HG03095 (cell line): ENCODE measurements around the gene BTBD16.

Experiments
- ATAC-seq: cut with Tn5 transposase; IDR thresholded peaks from one replicate; pipeline ENCODE4 v1.9.1; 2021; ENCODE audit warnings: moderate library complexity; ENCODE audit not compliant: unreplicated experiment

Gene BTBD16

DNA sequence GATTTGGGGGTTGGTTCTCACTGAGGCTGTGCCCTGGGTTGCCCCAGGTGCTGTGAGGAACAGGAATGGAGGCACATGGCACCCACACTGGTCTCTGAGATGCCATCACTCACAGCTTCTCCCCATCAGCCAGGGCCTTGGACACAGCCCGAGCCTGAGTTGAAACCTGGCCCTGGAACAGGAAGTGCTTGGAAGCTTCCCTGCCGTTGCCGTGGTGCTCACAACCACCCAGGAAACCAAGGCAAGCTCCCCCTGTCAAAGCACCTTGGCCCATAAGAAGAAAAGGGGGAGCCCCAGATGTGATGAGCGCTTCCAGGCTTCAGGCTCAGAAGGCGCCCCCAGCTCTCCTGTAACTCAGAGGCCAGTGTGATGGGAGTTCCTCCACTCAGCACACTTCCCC, at the start of gene BTBD16:
Gene BTBD16, plus strand, starts transcription at position 221 of the 400 bp plus-strand sequence. CDS start 3,786 bp downstream, outside the sequence.
- no peak for ATAC-seq

DNA sequence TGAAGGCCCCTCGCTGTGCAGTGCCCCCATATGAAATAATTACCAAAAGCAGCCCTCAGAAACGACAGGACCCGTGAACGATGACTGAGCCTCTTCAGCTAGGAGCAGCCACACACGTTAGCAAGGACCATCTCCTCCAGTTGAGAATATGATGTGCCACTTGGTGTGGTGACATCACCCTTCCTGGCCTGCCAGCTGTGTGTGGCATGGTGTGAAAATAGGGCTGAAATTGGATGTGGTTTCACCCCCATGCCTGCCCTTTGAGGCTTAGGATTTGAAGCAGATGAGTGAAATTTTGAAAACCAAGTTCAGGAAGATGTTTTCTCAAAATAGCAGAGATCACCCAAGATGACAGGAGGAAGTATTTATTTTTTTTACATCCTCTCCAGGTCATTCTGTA, 49.1 kb upstream of the BTBD16 start:
- no peak for ATAC-seq

DNA sequence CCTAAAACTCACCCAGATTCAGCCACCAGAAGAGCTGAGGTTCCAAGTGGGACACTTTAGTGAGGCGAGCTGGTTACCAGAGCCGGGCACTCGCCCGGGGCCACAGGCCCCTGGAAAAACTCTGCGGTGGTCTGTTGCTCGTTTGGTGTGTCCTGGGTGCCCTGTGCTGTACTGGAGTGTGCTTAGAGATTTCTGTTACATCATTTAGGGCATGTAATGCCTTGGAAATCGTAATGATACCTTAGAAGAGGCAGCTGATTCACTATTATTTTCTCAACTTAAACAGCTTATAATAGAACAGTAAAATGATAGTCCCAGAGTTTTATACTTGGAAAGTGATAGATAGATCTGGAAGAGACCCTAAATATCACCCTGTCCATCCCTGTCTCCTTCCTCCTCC, 48.5 kb upstream of the BTBD16 start:
- no peak for ATAC-seq

DNA sequence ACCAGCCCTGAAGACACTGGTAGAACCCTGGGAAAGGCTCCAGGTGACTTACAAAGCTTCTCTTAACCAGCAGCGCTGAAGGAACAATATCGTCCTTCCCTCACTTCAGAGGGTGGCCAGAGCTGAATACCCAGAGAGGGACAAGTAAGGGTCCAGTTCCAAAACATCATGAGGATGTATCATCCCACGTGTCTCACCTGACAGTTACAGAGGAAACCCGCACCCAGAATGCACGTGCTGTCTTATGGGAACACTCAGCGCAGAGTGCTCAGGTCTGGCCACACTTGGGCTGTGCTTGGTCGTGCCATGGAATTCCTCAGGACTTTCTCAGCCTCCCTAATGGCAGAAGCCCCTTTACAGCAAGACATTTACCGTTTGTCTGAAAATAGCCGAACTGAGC, 46.9 kb upstream of the BTBD16 start:
- ATAC-seq: no peak

DNA sequence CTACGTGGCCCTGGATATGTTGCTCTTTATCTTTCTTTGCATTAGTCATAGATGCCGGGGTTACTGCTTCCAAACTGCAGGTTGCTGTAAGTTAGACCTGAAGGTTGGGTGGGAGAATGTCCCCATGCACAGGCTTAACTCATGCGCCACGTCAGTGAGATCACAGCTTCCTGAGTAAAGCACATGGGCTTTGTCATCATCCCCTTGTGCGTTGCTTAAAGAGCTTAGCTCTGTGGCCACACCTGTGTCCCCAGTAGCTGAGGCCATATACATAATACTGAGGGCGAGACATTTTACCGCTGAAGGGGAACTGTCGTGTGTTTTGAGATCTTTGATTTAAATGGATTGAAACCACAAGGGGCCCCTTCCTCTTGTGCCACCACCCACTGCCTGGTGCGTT, 45.8 kb upstream of the BTBD16 start:
- ATAC-seq: no peak

DNA sequence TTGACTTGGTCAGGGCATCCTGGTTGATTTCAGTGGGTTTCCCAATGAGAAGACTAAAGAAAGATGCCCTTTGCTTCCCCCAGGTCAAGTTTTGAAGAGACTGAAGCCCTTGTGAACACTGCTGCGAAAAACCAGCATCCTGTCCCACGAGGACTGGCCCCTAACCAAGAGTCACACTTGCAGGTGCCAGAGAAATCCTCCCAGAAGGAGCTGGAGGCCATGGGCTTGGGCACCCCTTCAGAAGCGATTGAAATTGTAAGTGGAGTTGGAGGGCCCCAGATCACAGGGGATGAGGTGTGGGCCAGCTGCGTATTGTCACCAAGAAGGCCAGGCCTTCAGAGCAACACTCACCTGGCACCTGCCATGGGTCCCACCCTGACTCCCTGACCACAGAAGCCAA, 43.3 kb upstream of the BTBD16 start:
- no peak for ATAC-seq

DNA sequence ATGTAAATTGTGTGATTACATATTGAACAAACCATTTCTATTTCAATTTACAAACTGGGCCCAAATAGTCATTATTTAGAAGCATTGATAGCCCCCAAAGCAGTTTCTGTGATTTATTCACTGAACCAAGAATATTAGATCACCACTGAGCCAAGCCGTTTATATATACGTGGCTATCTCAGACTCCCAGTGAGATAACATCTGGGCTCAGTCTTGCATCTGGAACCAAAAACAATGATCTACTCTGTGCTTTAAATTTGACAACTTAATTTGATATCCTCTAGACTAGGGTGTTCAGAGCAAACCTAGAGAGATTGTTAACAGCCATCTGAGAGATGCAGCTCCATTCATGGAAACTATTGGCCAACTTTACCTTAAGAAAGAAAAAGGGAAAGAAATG, 41.4 kb upstream of the BTBD16 start:
- ATAC-seq: no peak

DNA sequence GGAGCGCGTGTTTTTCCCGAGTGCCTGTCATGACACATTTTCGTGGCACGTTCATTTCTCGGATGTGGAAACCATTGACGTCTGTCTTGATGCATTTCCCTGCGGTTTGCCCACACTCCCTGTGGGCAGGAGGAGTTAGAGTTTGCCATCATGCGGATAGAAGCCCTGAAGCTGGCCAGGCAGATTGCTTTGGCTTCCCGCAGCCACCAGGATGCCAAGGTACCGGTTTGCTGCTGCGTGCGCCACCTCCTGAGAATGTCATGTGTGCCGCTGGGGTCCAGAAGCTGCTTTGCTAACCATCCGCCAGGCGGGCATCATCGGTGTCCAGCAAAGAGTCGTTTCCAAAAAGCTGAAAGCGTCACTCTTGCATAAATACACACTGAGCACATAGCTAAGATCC, 40.9 kb upstream of the BTBD16 start:
- ATAC-seq: no peak

DNA sequence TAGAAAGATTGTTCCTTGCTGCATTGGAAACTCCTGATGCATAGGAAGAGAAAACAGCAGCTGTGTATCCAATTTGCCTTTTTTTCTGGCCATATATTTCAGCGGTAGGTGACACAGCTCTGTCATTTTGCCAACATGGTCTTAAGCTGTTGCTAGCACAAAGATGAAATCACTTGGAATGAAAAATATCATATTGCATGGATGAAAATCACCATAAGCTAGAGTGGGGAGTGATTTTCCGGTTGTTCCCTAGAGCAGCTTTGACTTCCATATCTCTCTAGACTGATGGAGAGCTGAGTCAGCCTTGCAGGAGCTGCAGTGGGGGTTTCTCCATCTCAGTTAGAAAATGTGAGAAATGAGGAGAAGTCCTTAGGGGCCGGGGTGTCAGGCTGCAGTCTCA, 38.3 kb upstream of the BTBD16 start:
- no peak for ATAC-seq

DNA sequence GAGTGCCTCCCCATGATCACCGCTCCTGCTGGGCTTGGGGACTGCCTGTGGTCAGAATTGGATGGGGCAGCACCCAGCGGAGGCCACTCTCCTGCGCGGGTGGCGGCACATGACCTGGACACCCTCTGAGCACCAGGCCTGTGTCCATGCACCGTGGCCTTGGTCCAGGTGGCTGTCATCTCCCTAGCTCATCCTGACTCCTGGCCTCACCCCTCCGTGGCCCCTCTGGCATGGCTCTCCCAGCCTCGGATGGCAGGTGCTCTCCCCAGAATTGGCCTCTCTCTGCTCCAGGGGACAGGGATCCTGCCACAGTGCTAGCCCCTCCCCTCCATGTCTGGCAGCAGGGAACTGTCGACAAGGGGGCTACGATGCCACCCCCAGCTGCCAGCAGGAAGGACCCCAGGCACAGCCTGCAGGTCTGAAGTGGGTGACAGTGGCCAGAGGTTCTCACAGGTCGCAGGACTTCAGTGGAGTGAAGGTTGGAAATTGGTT, 37.2 kb upstream of the BTBD16 start:
- ATAC-seq: no peak

DNA sequence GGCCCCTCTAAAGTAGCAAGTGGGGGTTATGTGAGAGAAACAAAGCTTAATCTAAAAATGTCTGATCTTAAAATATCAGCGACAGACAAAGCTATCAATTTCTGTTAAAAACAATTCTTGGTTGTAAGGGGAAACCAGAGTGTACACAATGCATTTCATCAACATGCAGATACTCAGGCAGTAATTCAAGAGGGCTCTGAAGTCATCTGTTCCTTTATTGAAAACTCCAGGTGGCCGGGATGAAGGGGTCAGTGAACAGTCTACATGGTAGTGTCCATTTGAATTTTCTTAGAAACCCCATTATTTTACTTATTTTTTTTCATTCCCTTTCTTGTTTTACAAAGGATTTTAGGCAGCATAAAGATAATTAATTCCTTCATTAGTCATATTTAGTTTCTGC, 36.7 kb upstream of the BTBD16 start:
- ATAC-seq: no peak

DNA sequence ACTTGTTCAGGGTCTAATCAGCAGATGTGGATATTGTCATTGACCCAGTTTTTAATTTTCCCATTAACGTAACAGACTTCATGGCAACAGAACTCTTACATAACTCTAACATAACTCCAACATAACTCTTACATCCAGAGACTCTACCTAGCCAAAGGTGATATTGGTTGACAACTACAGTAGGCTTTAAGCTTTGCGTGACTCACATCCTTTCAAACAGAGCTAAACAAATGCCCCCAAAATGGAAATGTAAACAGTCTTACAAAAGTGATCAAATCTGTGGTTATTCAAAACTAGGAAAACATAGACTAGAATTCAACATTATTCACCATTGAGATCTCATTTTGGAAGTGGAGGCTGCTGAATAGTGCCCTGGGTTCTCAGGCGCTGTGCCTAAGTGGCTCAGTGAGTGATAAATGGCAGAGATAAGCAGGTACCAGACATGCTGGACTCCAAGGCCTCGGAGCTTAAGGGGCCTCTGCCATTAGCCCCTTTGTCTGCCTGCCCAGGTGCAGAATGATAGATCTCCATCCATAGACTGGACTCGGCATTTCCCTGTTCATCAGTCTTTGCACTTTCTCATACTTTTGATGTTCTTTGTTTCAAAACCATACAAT, 34.3 kb upstream of the BTBD16 start:
- ATAC-seq: no peak

DNA sequence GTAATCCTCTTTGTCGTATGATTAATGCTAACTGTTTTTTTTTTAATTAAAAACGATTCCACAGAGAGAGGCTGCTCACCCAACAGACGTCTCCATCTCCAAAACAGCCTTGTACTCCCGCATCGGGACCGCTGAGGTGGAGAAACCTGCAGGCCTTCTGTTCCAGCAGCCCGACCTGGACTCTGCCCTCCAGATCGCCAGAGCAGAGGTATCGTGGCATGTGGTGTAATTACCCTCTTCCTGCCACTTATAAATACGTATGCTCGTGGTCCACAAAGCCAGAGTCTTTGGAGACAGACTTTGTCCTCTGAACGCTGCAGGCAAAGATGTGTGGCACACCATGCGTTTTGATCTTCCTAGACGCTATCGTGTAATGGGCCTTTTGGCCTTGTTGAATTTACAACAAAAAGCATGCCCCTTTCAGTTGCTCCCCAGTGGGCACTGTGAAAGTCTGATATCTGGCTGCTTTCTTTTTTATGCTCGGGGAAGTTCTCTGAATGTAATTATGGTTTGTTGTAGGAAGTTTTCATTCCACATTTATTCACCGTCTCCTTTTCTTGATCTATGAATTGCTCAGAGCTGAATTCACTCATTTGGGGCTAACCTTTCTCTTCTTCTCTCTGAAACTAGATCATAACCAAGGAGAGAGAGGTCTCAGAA, 33.6 kb upstream of the BTBD16 start:
- ATAC-seq: no peak

DNA sequence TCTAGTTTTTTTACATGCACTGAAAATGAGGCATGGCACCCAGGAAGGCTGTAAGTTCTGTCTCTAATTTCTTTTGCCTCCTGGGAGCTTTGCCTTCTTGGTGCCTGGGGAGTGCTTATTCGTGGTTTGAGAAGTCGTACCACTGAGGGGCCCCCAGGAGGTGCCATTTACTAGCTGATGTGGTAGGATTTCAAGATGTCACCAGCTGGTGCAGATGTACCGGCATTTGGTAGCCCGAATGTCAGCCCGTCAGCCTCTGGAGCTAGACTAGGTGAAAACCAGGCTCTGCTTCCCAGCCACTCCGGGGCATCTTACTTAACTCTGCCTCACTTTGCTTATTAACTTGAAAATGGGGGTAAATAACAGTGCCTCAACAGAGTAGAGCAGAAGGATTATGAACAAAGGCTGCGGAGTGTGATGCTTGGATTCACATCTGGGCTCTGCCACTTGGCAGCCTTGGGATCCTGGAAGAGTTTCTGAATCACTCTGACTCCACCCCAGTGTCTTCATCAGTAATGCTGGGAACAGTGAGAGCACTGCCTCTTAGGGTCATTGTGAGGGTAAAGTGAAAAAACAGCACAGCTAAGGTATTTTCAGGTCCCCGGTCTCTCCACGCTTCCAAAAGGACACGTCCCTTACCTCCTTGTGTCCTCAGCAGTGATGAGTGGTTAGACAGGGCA, 31.4 kb upstream of the BTBD16 start:
- no peak for ATAC-seq

DNA sequence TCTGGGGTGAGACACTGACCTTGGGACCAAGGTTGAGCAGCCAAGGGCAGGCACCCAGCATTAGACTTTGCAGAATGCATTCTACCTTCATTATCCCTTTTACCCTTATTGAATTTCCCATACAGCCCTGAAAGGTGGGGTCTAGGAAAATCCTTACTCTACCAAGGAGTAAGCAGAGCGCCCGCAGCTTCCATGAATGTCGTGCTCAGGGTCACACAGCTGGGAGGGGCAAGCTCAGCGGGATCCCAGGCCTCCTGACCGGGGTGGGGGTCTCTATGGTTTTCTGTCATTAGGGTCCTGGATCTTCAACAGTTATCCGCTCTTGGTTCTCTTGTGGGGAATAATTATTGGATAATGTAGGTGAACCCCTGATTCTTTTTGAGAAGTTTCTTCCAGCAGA, 30.7 kb upstream of the BTBD16 start:
- ATAC-seq: no peak

DNA sequence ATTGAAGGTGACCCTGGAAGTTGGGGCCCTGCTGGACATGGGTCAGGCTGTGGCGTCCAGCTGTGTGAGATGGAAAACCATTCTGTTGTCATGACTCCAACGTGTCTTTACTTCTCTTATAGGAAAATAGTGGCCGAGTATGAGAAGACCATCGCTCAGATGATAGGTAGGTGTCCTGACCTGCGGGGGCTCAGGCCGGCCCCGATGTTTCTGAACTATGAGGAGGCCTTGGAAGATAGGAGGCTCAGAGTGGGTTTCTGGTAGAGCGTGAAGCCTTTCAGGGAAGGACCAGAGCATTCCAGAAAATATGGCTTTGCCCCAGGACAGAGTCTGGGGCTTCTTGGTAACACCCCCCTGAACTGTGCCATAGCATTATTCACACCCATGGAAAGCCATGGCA, 29.3 kb upstream of the BTBD16 start:
- no peak for ATAC-seq

DNA sequence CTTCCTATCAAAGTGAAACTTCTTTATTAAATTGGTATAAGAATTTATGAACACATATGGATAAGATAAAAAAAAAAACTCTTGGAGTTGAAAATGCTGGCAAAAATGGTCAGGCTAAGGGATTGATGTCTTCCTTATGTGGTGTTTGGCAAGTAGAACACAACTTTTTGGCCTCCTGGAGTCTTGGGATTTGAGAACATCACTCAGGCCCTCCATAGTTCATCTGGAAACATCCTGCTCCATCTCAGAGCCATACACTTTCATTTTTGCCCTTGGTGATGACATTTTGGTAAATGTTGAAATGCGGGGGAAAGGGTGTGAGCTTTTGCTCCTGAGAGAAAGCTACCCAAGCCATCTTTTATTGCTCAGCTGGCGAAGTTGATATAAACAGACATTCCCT, 27.5 kb upstream of the BTBD16 start:
- no peak for ATAC-seq

DNA sequence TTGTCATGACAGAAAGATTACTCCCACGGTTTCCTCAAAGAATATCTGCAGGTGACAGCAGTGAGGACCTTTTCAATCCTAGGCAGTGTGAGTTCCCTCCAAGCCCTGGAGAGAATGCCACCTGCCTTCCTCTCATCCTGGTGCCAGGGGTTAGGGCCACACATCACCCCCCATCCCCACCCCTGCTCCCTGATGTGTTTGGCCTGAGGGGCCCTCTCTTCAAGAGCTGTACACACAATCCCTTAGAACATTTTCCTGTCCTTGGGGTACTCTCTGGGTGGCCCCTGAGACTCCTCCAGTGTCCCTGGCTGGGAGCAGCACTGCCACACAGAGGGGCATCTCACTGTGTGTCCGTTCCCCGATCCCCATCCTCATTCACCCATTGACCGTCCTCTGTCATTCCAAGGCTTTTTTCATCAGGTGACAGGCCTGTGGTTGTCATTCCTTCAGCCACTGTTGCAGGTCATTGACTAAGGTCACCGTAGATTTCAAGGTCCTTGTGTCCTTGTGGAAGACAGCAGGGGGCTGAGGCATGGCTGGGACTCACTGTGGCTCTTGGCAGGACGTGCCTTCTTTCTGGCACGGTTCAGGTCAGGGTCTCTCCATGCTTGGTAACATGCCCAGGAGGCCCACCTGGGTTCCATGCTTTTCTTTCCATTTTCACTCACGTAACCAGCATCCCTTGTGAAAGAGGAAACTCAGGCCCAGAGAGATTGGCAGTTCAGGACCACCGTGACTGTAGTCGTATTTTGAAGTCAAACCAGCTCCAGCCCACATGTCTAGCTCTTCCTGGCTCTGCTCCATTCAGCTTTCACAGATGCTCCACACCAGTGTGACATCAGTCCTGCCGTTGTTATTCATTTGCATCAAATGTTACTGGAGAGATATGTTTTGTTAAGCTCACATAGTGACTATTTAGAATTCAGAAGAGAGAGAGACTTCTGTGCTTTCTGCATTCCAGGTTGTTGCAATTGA, 26.8 kb upstream of the BTBD16 start:
- no peak for ATAC-seq

DNA sequence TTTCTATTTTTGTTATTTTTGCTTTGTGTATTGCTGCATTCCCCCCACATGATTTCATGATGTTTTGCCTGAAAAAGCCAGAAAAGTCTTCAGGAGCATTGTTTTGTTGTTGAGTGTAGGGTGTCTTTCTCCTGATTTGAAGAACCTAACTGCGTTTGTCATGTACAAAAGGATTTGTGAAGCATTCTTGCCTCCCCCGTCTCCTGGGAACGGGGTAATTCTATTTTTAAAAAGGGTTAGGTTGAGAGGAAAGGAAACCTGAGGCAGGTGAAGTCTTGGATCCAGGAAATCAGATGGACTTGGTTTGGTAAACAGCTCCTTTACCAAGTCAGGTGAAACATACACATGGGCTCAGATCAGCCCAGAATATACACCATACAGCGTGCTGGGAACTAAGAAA, 26.0 kb upstream of the BTBD16 start:
- ATAC-seq: no peak

DNA sequence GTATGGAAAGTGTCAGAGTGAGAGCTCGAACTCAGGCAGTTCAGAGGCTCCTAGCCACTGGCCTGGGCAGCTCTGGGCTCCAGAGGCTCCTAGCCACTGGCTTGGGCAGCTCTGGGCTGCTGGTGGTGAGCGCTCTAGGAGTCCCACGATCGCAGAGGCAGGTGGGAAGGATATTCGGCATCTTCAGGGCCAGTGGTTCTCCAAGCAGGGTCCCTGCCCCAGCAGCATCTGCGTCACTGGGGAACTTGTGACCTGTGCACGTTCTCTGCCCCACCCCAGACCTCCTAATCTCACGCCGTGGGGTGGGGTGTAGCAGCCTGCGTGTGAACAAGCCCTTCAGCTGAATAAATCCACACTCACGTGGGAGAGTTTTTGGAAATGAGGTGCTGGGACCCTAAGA, 25.2 kb upstream of the BTBD16 start:
- ATAC-seq: no peak

DNA sequence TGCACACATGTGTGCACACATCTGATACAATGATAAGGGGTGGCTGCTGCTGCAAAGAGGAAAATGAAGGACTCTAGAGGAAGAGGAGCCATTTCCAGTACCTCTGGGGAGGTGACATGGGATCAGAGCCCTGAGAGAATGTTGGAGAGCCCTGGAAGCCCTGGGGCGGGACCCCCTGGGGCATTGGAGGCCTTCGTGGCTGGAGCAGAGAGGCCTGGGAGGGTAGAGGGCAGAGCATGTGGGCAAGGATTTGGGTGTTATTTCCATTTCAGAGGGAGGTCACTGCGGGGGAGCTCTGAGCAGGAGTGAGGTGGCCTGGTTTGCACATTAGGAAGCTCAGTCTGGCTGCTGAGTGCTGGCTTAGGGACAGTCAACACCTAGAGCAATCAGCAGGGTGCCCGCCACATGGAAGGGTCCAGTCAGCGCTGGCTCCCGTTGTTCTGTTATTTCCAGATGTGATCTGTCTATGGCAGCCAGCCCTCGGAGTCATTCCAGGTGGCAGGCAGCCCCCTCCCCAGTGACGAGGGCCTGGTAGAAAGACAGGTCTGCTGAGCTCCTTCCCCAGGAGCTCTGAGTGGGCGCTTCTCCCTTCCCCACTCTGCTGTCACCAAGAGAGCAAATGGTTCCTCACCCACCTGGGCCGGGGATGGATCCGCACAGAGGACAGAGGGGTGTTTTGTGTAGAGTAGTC, 24.1 kb upstream of the BTBD16 start:
- ATAC-seq: no peak
